HL-60 (cell line): Measurements from ENCODE around the gene ACOX3.
"Not testable (repeated sequence)": the region's sequence is repeated elsewhere in the genome, so short reads cannot be mapped to it uniquely, and the experiment has no call there.

Experiments used
- SPI1 ChIP-seq: IDR thresholded peaks from 2 replicates; pipeline ENCODE4 v1.6.1; 2012; ENCODE audit warnings: low read depth, mild to moderate bottlenecking, borderline replicate concordance
- TF ChIP-seq, protein P1 (sequence below): IDR thresholded peaks from one replicate; pipeline ENCODE4 v1.5.1; 2011; ENCODE audit warnings: low read length, control low read depth, inconsistent platforms; ENCODE audit not compliant: insufficient read depth
- TF ChIP-seq, protein P2 (sequence below): IDR thresholded peaks from 2 replicates; pipeline ENCODE4 v1.6.1; 2012; ENCODE audit warnings: low read depth; ENCODE audit not compliant: insufficient replicate concordance

GRCh38 chr4:8420151-8420550 is 20.4 kb downstream of the ACOX3 start:
- TF ChIP-seq, protein P1, sequence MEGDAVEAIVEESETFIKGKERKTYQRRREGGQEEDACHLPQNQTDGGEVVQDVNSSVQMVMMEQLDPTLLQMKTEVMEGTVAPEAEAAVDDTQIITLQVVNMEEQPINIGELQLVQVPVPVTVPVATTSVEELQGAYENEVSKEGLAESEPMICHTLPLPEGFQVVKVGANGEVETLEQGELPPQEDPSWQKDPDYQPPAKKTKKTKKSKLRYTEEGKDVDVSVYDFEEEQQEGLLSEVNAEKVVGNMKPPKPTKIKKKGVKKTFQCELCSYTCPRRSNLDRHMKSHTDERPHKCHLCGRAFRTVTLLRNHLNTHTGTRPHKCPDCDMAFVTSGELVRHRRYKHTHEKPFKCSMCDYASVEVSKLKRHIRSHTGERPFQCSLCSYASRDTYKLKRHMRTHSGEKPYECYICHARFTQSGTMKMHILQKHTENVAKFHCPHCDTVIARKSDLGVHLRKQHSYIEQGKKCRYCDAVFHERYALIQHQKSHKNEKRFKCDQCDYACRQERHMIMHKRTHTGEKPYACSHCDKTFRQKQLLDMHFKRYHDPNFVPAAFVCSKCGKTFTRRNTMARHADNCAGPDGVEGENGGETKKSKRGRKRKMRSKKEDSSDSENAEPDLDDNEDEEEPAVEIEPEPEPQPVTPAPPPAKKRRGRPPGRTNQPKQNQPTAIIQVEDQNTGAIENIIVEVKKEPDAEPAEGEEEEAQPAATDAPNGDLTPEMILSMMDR = not testable (repeated sequence)
- TF ChIP-seq, protein P2, sequence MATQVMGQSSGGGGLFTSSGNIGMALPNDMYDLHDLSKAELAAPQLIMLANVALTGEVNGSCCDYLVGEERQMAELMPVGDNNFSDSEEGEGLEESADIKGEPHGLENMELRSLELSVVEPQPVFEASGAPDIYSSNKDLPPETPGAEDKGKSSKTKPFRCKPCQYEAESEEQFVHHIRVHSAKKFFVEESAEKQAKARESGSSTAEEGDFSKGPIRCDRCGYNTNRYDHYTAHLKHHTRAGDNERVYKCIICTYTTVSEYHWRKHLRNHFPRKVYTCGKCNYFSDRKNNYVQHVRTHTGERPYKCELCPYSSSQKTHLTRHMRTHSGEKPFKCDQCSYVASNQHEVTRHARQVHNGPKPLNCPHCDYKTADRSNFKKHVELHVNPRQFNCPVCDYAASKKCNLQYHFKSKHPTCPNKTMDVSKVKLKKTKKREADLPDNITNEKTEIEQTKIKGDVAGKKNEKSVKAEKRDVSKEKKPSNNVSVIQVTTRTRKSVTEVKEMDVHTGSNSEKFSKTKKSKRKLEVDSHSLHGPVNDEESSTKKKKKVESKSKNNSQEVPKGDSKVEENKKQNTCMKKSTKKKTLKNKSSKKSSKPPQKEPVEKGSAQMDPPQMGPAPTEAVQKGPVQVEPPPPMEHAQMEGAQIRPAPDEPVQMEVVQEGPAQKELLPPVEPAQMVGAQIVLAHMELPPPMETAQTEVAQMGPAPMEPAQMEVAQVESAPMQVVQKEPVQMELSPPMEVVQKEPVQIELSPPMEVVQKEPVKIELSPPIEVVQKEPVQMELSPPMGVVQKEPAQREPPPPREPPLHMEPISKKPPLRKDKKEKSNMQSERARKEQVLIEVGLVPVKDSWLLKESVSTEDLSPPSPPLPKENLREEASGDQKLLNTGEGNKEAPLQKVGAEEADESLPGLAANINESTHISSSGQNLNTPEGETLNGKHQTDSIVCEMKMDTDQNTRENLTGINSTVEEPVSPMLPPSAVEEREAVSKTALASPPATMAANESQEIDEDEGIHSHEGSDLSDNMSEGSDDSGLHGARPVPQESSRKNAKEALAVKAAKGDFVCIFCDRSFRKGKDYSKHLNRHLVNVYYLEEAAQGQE = not testable (repeated sequence)
- TF ChIP-seq SPI1 = not testable (repeated sequence)
